ENCODE results near the gene DDR2. TPM values are rescaled to one million over a fixed set of nuclear protein-coding genes. Genes with fewer than 3 reads are reported as not detected.

DDR2 gene
- polyA plus RNA-seq, 1 donor, result 37.6 TPM

- DNase-seq (ENCODE audit: low read depth), result no peak
These were observed 203.1 kb downstream of the DDR2 start for GRCh38 chr1:162835157-162835899.

Other genes starting within 250 kb of the DDR2 start
- gene SH2D1B, start 220.3 kb upstream of the DDR2 start, polyA plus RNA-seq (ENCODE audit: insufficient read length), result 0.71 TPM
- 28.0 TPM for gene UHMK1, start 134.6 kb upstream of the DDR2 start, polyA plus RNA-seq (ENCODE audit: insufficient read length)
- 29.2 TPM for gene UAP1, start 70.7 kb upstream of the DDR2 start, polyA plus RNA-seq (ENCODE audit: insufficient read length)
- 12.1 TPM for gene HSD17B7, start 158.2 kb downstream of the DDR2 start, polyA plus RNA-seq (ENCODE audit: insufficient read length)
- gene CCDC190, start 228.7 kb downstream of the DDR2 start, polyA plus RNA-seq (ENCODE audit: insufficient read length), result 5.2 TPM